Measurements from ENCODE around the gene KDF1.

- TF ChIP-seq CTCF (conservative IDR thresholded peaks at IDR 0.05; ENCODE audit: low read length), result no peak
- no peak for TF ChIP-seq EZH2phosphoT487 (IDR thresholded peaks at IDR 0.05; ENCODE audit: borderline replicate concordance, low read depth, low read length)
These were observed 43.6 kb upstream of the KDF1 start for GRCh38 chr1:27003745-27004470.
